Epithelial cell of esophagus (primary cell): Measurements from ENCODE around the gene P3H2.

Source experiments
- DNase-seq: peaks from one replicate; pipeline ENCODE4 v3.0.0; 2010; ENCODE audit warnings: low read depth
- H3K4me3 ChIP-seq: 2 replicates; pipeline ENCODE4 v1.5.1; 2011; ENCODE audit warnings: mild to moderate bottlenecking, low read length, control low read depth
- CTCF ChIP-seq: IDR thresholded peaks from 2 replicates; pipeline ENCODE4 v1.5.1; 2011; ENCODE audit warnings: low read depth, mild to moderate bottlenecking, low read length, control low read depth, inconsistent platforms; ENCODE audit not compliant: insufficient read depth; ENCODE audit errors: missing control alignments

Gene P3H2

GRCh38 chr3:189977174-189977573, 143.5 kb downstream of the P3H2 start:
- TF ChIP-seq CTCF: no peak
- no peak for DNase-seq
- no peak overlapping the region for H3K4me3 ChIP-seq

- TF ChIP-seq CTCF: no peak
- no peak overlapping the region for H3K4me3 ChIP-seq
- DNase-seq: no peak
These were observed 145.2 kb downstream of the P3H2 start for GRCh38 chr3:189975391-189975990.

- TF ChIP-seq CTCF: no peak
- H3K4me3 ChIP-seq: no peak overlapping the region
- no peak for DNase-seq
These were observed 146.3 kb downstream of the P3H2 start for GRCh38 chr3:189974359-189974758.

DNA sequence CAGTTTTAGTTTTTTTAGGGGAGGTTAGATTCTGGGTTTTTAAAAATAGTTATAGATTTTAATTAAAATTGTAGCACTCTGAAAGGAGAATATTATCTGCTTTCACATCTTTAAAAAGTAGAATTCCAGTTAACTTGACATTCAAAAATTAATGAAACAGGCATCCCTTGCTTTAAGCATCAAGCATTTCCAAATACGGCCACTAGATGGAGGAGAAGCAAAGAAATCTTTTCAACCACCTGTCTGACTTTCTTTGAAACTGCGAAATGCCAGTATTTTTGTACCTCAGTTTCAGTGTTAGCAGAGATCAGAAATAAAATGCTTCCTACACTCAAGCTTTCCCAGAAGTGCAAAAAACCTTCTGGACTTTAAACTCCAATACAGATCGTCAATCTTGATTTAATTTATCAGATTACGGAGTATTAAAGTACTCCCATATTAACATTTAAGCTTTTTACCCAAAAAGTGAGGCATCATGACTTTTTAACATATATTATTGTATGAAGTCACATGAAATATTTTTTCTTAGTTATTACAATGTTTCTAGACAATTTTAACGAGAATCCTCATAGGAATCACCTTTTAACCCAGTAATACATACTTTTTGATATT, 153.3 kb downstream of the P3H2 start:
- DNase-seq: peak; percentile 69
- peak; percentile 77 for TF ChIP-seq CTCF

DNA sequence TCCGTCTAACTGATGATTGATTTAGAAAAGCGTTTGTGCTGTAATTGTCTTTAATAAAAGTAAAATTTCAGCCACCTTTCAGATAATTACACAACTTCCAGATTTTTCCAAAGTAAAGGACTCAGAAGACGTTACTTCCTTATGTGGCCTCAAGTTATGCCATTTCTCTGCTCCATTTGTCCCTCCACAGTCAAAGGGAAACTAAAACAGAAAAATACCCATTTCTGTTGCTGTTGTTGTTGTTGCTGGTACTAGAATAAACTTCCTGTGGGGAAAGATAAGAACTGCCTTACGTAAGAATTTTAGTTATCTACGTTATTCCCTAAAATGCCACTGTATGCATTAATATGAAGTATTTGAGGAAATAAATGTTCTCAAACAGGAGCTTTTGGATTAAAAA, 153.9 kb downstream of the P3H2 start:
- H3K4me3 ChIP-seq: no peak overlapping the region
- no peak for DNase-seq
- TF ChIP-seq CTCF: no peak

More for the DNA sequence above, 153.3 kb downstream of the P3H2 start:
- H3K4me3 ChIP-seq: no peak overlapping the region

GRCh38 chr3:189964623-189965332, 155.9 kb downstream of the P3H2 start:
- DNase-seq: no peak
- TF ChIP-seq CTCF: no peak
- no peak overlapping the region for H3K4me3 ChIP-seq
